DOHH2 (cell line): Measurements from ENCODE around the gene ZBED1.
"Not testable (repeated sequence)": the region's sequence is repeated elsewhere in the genome, so short reads cannot be mapped to it uniquely, and the experiment has no call there.

ENCODE experiments used
- EZH2phosphoT487 ChIP-seq: fragments of 200-600 bp; sonication (generic); IDR thresholded peaks from 2 replicates; pipeline ENCODE4 v1.6.1; 2017; ENCODE audit warnings: borderline replicate concordance, mild to moderate bottlenecking, antibody characterized with exemption, low read length, moderate library complexity, mixed read lengths
- TF ChIP-seq, protein P1 (sequence below): fragments of 200-600 bp; sonication (generic); IDR thresholded peaks from one replicate; pipeline ENCODE4 v1.5.1; 2014; ENCODE audit warnings: antibody characterized with exemption, mild to moderate bottlenecking, low read depth, low read length; ENCODE audit not compliant: poor library complexity, severe bottlenecking

DNA sequence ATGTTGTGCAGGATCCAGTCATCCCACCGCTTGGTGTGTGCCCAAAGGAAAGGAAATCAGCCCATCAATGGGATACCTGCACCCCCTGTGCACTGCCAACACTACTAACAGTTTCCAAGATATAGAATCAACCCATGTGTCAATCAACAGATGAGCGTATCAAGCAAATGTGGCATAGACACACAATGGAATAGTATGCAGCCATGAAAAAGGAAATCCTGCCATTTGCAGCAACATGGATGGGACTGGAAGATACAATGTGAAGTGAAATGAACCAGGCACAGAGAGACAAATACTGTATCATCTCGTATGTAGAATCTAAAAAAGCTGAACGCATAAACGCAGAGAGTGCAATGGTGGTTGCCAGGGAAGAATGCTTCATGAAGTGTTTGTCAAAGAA is 20.8 kb downstream of the ZBED1 start:
- TF ChIP-seq, protein P1, sequence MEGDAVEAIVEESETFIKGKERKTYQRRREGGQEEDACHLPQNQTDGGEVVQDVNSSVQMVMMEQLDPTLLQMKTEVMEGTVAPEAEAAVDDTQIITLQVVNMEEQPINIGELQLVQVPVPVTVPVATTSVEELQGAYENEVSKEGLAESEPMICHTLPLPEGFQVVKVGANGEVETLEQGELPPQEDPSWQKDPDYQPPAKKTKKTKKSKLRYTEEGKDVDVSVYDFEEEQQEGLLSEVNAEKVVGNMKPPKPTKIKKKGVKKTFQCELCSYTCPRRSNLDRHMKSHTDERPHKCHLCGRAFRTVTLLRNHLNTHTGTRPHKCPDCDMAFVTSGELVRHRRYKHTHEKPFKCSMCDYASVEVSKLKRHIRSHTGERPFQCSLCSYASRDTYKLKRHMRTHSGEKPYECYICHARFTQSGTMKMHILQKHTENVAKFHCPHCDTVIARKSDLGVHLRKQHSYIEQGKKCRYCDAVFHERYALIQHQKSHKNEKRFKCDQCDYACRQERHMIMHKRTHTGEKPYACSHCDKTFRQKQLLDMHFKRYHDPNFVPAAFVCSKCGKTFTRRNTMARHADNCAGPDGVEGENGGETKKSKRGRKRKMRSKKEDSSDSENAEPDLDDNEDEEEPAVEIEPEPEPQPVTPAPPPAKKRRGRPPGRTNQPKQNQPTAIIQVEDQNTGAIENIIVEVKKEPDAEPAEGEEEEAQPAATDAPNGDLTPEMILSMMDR: not testable (repeated sequence)
- TF ChIP-seq EZH2phosphoT487: not testable (repeated sequence)
